Choroid plexus epithelial cell (primary cell): ENCODE measurements around the gene APOB.

Experiments used
- DNase-seq: peaks from one replicate; pipeline ENCODE4 v3.0.0-alpha.2; 2010; ENCODE audit warnings: low read depth
- H3K4me3 ChIP-seq: 2 replicates; pipeline ENCODE4 v1.5.1; 2011; ENCODE audit warnings: low read depth, mild to moderate bottlenecking, control low read depth, low read length, moderate library complexity
- TF ChIP-seq, protein P1 (sequence below): conservative IDR thresholded peaks from 2 replicates; pipeline ENCODE4 v1.5.1; 2011; ENCODE audit warnings: low read depth, mild to moderate bottlenecking, control low read depth, inconsistent platforms, low read length, moderate library complexity

Gene APOB

GRCh38 chr2:21020668-21021288 lies 23.1 kb downstream of the APOB start:
- H3K4me3 ChIP-seq = no peak overlapping the region
- no peak for DNase-seq
- TF ChIP-seq, protein P1, sequence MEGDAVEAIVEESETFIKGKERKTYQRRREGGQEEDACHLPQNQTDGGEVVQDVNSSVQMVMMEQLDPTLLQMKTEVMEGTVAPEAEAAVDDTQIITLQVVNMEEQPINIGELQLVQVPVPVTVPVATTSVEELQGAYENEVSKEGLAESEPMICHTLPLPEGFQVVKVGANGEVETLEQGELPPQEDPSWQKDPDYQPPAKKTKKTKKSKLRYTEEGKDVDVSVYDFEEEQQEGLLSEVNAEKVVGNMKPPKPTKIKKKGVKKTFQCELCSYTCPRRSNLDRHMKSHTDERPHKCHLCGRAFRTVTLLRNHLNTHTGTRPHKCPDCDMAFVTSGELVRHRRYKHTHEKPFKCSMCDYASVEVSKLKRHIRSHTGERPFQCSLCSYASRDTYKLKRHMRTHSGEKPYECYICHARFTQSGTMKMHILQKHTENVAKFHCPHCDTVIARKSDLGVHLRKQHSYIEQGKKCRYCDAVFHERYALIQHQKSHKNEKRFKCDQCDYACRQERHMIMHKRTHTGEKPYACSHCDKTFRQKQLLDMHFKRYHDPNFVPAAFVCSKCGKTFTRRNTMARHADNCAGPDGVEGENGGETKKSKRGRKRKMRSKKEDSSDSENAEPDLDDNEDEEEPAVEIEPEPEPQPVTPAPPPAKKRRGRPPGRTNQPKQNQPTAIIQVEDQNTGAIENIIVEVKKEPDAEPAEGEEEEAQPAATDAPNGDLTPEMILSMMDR = no peak

GRCh38 chr2:21020031-21020667 lies 23.7 kb downstream of the APOB start:
- TF ChIP-seq, protein P1 = no peak
- no peak for DNase-seq
- no peak overlapping the region for H3K4me3 ChIP-seq

DNA sequence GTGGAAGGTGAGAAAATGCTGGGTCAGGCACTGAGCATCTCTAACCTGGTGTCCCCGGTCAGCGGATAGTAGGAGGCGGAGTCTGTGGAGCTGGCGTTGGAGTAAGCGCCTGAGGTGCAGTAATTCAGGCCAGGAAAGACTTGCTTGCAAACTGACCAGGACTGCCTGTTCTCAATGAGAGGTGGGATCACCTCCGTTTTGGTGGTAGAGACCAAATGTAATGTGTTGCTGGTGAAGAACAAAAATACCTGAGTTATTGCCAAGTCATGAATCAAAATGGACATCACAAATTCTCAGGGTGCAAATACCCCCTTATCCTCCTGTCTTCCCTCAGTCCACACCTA lies 24.2 kb downstream of the APOB start:
- no peak overlapping the region for H3K4me3 ChIP-seq
- TF ChIP-seq, protein P1 = no peak
- no peak for DNase-seq

- TF ChIP-seq, protein P1 = no peak
- DNase-seq = no peak
Observed at GRCh38 chr2:21019000-21019677, 24.7 kb downstream of the APOB start.

DNA sequence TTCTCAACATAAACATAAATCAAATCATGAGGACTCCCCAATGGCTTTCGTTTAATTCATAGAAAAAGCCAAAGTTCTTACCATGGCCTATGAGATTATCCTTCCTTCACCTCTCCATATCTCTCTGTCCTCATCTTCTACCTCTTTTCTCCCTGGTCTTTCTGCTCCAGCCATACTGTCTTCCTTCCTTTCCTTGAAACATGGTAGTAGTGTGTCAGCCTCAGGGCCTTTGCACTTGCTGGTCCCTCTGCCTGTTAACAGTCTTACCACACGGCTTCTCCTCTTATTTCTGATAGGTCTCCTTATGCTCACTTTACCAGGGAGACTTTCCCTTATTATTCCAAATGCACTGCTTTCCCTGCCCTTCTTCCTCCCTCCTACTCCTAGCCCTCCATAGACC lies 25.6 kb downstream of the APOB start:
- no peak for DNase-seq
- TF ChIP-seq, protein P1 = no peak
- no peak overlapping the region for H3K4me3 ChIP-seq

More at GRCh38 chr2:21019000-21019677, 24.7 kb downstream of the APOB start:
- H3K4me3 ChIP-seq = no peak overlapping the region

- no peak for DNase-seq
- TF ChIP-seq, protein P1 = no peak
Observed at GRCh38 chr2:21017748-21018276, 26.1 kb downstream of the APOB start.

GRCh38 chr2:21015281-21015645 lies 28.6 kb downstream of the APOB start:
- no peak overlapping the region for H3K4me3 ChIP-seq
- TF ChIP-seq, protein P1 = no peak
- no peak for DNase-seq

More at GRCh38 chr2:21017748-21018276, 26.1 kb downstream of the APOB start:
- no peak overlapping the region for H3K4me3 ChIP-seq
